ENCODE results near the gene PYGO2. TPM values are rescaled to one million over a fixed set of nuclear protein-coding genes. Genes with fewer than 3 reads are reported as not detected.

Gene PYGO2
- total RNA-seq, 1 experiment from 2014 or later: 37.4 TPM

- no peak overlapping the region for H3K27ac Mint-ChIP-seq
- ATAC-seq: no peak
- CTCF ChIA-PET: interaction anchor here (0.7 to 10.3 kb wide), 16 partner anchors 14 to 1027 kb away, joined by 3 to 176 read pairs (median 8); partner anchors contain the start of genes ADAM15, FLAD1, PBXIP1 and PYGO2
Measured at GRCh38 chr1:154996966-154997701, 35.6 kb upstream of the PYGO2 start.

More at GRCh38 chr1:154996966-154997701, 35.6 kb upstream of the PYGO2 start:
- H3K9me3 Mint-ChIP-seq: no peaks in the 10 kb centered on the region
- H3K4me1 Mint-ChIP-seq: peaks cover 26% of the 10 kb centered on the region
- POLR2A ChIA-PET: interaction anchor here (0.7 to 13.0 kb wide), 3 partner anchors 19 to 86 kb away, joined by 6 to 176 read pairs (median 22); partner anchors contain the start of genes CKS1B and SHC1
- H3K27me3 Mint-ChIP-seq (ENCODE audit: low read depth): no peaks in the 10 kb centered on the region; the same call in 1 of the 2 replicates
- TF ChIP-seq TEAD1 (CRISPR knock-in tag; IDR thresholded peaks at IDR 0.05) (no peak), IRF1 (CRISPR knock-in tag; IDR thresholded peaks at IDR 0.05) (no peak), ZNF396 (CRISPR knock-in tag; IDR thresholded peaks at IDR 0.05; ENCODE audit: borderline replicate concordance) (no peak), JUN (CRISPR knock-in tag; IDR thresholded peaks at IDR 0.05) (no peak), ZNF121 (CRISPR knock-in tag; IDR thresholded peaks at IDR 0.05) (no peak), ATF3 (CRISPR knock-in tag; conservative IDR thresholded peaks at IDR 0.05) (no peak), E2F1 (CRISPR knock-in tag; IDR thresholded peaks at IDR 0.05) (no peak), PREB (CRISPR knock-in tag; IDR thresholded peaks at IDR 0.05; ENCODE audit: borderline replicate concordance) (no peak), FOXP4 (CRISPR knock-in tag; IDR thresholded peaks at IDR 0.05) (no peak), MXD4 (CRISPR knock-in tag; IDR thresholded peaks at IDR 0.05; ENCODE audit: borderline replicate concordance) (no peak), ESRRA (CRISPR knock-in tag; IDR thresholded peaks at IDR 0.05; ENCODE audit: borderline replicate concordance) (no peak)
- TF ChIP-seq, protein P1, sequence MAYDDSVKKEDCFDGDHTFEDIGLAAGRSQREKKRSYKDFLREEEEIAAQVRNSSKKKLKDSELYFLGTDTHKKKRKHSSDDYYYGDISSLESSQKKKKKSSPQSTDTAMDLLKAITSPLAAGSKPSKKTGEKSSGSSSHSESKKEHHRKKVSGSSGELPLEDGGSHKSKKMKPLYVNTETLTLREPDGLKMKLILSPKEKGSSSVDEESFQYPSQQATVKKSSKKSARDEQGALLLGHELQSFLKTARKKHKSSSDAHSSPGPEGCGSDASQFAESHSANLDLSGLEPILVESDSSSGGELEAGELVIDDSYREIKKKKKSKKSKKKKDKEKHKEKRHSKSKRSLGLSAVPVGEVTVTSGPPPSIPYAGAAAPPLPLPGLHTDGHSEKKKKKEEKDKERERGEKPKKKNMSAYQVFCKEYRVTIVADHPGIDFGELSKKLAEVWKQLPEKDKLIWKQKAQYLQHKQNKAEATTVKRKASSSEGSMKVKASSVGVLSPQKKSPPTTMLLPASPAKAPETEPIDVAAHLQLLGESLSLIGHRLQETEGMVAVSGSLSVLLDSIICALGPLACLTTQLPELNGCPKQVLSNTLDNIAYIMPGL (CRISPR knock-in tag; IDR thresholded peaks at IDR 0.05): no peak
- TF ChIP-seq, protein P2, sequence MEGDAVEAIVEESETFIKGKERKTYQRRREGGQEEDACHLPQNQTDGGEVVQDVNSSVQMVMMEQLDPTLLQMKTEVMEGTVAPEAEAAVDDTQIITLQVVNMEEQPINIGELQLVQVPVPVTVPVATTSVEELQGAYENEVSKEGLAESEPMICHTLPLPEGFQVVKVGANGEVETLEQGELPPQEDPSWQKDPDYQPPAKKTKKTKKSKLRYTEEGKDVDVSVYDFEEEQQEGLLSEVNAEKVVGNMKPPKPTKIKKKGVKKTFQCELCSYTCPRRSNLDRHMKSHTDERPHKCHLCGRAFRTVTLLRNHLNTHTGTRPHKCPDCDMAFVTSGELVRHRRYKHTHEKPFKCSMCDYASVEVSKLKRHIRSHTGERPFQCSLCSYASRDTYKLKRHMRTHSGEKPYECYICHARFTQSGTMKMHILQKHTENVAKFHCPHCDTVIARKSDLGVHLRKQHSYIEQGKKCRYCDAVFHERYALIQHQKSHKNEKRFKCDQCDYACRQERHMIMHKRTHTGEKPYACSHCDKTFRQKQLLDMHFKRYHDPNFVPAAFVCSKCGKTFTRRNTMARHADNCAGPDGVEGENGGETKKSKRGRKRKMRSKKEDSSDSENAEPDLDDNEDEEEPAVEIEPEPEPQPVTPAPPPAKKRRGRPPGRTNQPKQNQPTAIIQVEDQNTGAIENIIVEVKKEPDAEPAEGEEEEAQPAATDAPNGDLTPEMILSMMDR (IDR thresholded peaks at IDR 0.05): no peak
- DNase-seq (ENCODE audit: low spot score): no peak
- no peak overlapping the region for H3K4me3 Mint-ChIP-seq
- H3K36me3 Mint-ChIP-seq: no peaks in the 10 kb centered on the region

Measured in WTC11 (cell line).